Skeletal muscle cell (primary cell): ENCODE measurements around the gene NSD1.
A peak's percentile ranks its signal among the peaks of the same experiment; 100 is the strongest.
"Not testable (repeated sequence)": the region's sequence is repeated elsewhere in the genome, so short reads cannot be mapped to it uniquely, and the experiment has no call there.

Source experiments
- DNase-seq: peaks from one replicate; pipeline ENCODE4 v3.0.0-alpha.2; 2010; ENCODE audit warnings: low read depth
- H3K4me3 ChIP-seq: 2 replicates; pipeline ENCODE4 v1.5.1; 2011; ENCODE audit warnings: low read depth, mild to moderate bottlenecking, control low read depth, low read length, moderate library complexity

The NSD1 gene

GRCh38 chr5:177123789-177124485 lies 9.6 kb upstream of the NSD1 start:
- no peak overlapping the region for H3K4me3 ChIP-seq
- no peak for DNase-seq

GRCh38 chr5:177124486-177124991 lies 9.0 kb upstream of the NSD1 start:
- H3K4me3 ChIP-seq: no peak overlapping the region
- no peak for DNase-seq

- no peak overlapping the region for H3K4me3 ChIP-seq
- DNase-seq: no peak
Measured at GRCh38 chr5:177126771-177127170, 6.8 kb upstream of the NSD1 start.

- no peak overlapping the region for H3K4me3 ChIP-seq
- no peak for DNase-seq
Measured at GRCh38 chr5:177128551-177128981, 5.0 kb upstream of the NSD1 start.

- no peak for DNase-seq
- no peak overlapping the region for H3K4me3 ChIP-seq
Measured at GRCh38 chr5:177130211-177131018, 3.2 kb upstream of the NSD1 start.

GRCh38 chr5:177131019-177131320 lies 2.6 kb upstream of the NSD1 start:
- H3K4me3 ChIP-seq: no peak overlapping the region
- no peak for DNase-seq

- DNase-seq: no peak
Measured at GRCh38 chr5:177131352-177132135, 2.0 kb upstream of the NSD1 start.

GRCh38 chr5:177132136-177133095 lies 1.2 kb upstream of the NSD1 start:
- no peak for DNase-seq
- no peak overlapping the region for H3K4me3 ChIP-seq

More at GRCh38 chr5:177131352-177132135, 2.0 kb upstream of the NSD1 start:
- no peak overlapping the region for H3K4me3 ChIP-seq

- no peak for DNase-seq
- H3K4me3 ChIP-seq: peak overlapping the region; percentile 60
Measured at GRCh38 chr5:177133853-177134696, 502 bp downstream of the NSD1 start.

GRCh38 chr5:177134697-177135225 lies 1.2 kb downstream of the NSD1 start:
- no peak for DNase-seq
- H3K4me3 ChIP-seq: peak overlapping the region; percentile 60

- no peak overlapping the region for H3K4me3 ChIP-seq
- no peak for DNase-seq
Measured at GRCh38 chr5:177140312-177140711, 6.7 kb downstream of the NSD1 start.

- H3K4me3 ChIP-seq: no peak overlapping the region
- DNase-seq: no peak
Measured at GRCh38 chr5:177141496-177141895, 7.9 kb downstream of the NSD1 start.

- DNase-seq: no peak
- no peak overlapping the region for H3K4me3 ChIP-seq
Measured at GRCh38 chr5:177142098-177142611, 8.6 kb downstream of the NSD1 start.

GRCh38 chr5:177142778-177143177 lies 9.2 kb downstream of the NSD1 start:
- DNase-seq: no peak
- H3K4me3 ChIP-seq: no peak overlapping the region

GRCh38 chr5:177146891-177147638 lies 13.5 kb downstream of the NSD1 start:
- no peak for DNase-seq
- H3K4me3 ChIP-seq: no peak overlapping the region

- not testable (repeated sequence) for H3K4me3 ChIP-seq, DNase-seq
Measured at GRCh38 chr5:177150061-177150460, 16.5 kb downstream of the NSD1 start.

- no peak for DNase-seq
- H3K4me3 ChIP-seq: no peak overlapping the region
Measured at GRCh38 chr5:177154003-177154643, 20.6 kb downstream of the NSD1 start.
